Ecto neural progenitor cell (in vitro differentiated cells): Measurements from ENCODE around the gene DGKZ.
A peak's percentile ranks its signal among the peaks of the same experiment; 100 is the strongest.

ENCODE experiments used
- DNase-seq: peaks from one replicate; pipeline ENCODE4 v3.0.0-alpha.2; 2018; ENCODE audit warnings: low spot score

DGKZ gene

GRCh38 chr11:46393759-46394158 lies 46.5 kb downstream of the DGKZ start:
- DNase-seq, result no peak

GRCh38 chr11:46397526-46397925 lies 50.3 kb downstream of the DGKZ start:
- DNase-seq, result no peak

- DNase-seq, result no peak
Observed at GRCh38 chr11:46402957-46403902, 56.0 kb downstream of the DGKZ start.

GRCh38 chr11:46404476-46405017 lies 57.3 kb downstream of the DGKZ start:
- DNase-seq, result no peak

- no peak for DNase-seq
Observed at GRCh38 chr11:46407635-46408034, 60.4 kb downstream of the DGKZ start.

- DNase-seq, result no peak
Observed at GRCh38 chr11:46408407-46408986, 61.2 kb downstream of the DGKZ start.

GRCh38 chr11:46410021-46410420 lies 62.8 kb downstream of the DGKZ start:
- peak; percentile 72 for DNase-seq

- no peak for DNase-seq
Observed at GRCh38 chr11:46413760-46414465, 66.7 kb downstream of the DGKZ start.

GRCh38 chr11:46414466-46414796 lies 67.2 kb downstream of the DGKZ start:
- no peak for DNase-seq

- DNase-seq, result no peak
Observed at GRCh38 chr11:46414879-46415278, 67.6 kb downstream of the DGKZ start.

- peak; percentile 75 for DNase-seq
Observed at GRCh38 chr11:46417711-46418110, 70.4 kb downstream of the DGKZ start.

- no peak for DNase-seq
Observed at GRCh38 chr11:46418751-46419150, 71.5 kb downstream of the DGKZ start.

GRCh38 chr11:46420513-46420912 lies 73.2 kb downstream of the DGKZ start:
- no peak for DNase-seq

GRCh38 chr11:46421257-46421880 lies 74.1 kb downstream of the DGKZ start:
- no peak for DNase-seq

- no peak for DNase-seq
Observed at GRCh38 chr11:46422588-46422987, 75.3 kb downstream of the DGKZ start.

GRCh38 chr11:46426233-46426991 lies 79.1 kb downstream of the DGKZ start:
- no peak for DNase-seq

- DNase-seq, result no peak
Observed at GRCh38 chr11:46427364-46427763, 80.1 kb downstream of the DGKZ start.

- DNase-seq, result no peak
Observed at GRCh38 chr11:46429717-46430116, 82.5 kb downstream of the DGKZ start.
